Measurements from ENCODE around the gene MAX. TPM values are rescaled to one million over a fixed set of nuclear protein-coding genes. Genes with fewer than 3 reads are reported as not detected.

The MAX gene
- total and polyA plus RNA-seq, 9 of the 15 experiments (the other 6 are each of a cell fraction or from before 2014, with no cell fraction given), result 15.4 to 96.5 (median 51.6) TPM

DNA sequence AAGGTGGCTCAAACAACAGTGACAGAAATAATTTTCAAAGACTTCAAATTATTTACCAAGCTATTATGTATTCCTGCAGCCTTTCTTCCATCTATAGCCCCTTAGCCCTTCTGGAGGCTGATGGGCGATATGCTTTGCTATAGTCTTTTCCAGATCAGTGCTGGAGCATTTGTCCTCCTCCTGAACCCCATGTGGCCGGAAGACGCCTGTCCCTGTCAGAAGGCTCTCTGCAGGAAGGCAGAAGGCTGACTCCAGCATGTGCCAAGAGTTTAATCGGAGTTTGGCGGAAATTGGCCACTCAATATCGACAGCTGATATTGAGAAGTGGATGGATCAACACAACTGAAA, 49.3 kb upstream of the MAX start (continued):
- no peak for TF ChIP-seq HMG20A (CRISPR knock-in tag; conservative IDR thresholded peaks at IDR 0.05)

DNA sequence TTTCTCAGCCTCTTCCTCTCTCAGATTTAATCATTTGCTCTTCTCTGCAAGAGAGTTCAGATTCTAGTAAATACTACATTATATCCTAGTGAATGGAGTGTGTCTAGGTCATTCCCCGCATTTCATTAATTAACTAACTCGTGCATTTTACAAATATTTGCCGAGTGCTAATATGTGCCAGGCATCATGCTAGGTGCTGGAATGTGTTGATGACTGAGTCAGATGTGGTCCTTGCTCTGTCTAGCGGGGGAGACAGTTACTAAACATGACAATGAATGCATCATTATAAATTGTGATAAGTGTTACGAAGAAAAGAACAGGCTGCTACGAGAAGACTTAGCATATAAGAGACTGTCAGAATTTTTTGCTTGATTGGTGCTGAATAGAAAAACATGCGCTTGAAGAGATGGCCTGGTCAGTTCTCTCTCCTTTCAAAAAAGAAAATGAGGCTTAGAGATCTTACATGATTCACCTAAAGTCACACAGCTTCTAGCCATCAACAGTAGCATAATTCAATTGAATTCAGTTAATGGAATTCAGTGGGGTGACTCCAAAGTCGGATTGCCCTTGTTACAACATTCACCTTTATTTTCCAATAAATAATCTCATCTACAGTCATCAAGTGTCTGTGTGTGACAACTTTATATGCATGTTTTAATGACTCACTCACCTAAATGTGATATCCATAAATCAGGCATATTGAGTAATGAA, 48.7 kb upstream of the MAX start:
- in situ Hi-C loops (cut with MboI) (loop anchor here (25.0 kb wide), 2 partner anchors 686 to 911 kb away; no protein-coding TSS in a partner anchor), intact Hi-C loops (cut with micrococcal nuclease) (no loop called here)
- H4K20me1 ChIP-seq (replicated peaks; ENCODE audit: control insufficient read depth, insufficient read depth, low read length), result no peaks in the 10 kb centered on the region
- BruUV-seq (replicated peaks), result no TSS peak
- POLR2A ChIA-PET, result no interaction called here
- H3K4me2 ChIP-seq (ENCODE audit: insufficient read depth, low read length), result no peak overlapping the region
- H3K9ac ChIP-seq (ENCODE audit: insufficient read depth in 1 of 2, low read depth in 2 of 2, low read length in 2 of 2), result no peak overlapping the region
- H3K4me1 ChIP-seq (replicated peaks in 1 of 2; ENCODE audit: control insufficient read depth in 2 of 2, insufficient read depth in 2 of 2, low read length in 2 of 2), result no peaks in the 10 kb centered on the region; a peak in 1 of 5 replicates
- H3K27me3 ChIP-seq (ENCODE audit: control insufficient read depth in 2 of 2, insufficient read depth in 2 of 2, low read length in 2 of 2), result no peaks in the 10 kb centered on the region; a peak in 1 of 5 replicates
- H3K9me3 ChIP-seq (replicated peaks; ENCODE audit: control insufficient read depth, insufficient read depth, low read depth, low read length), result no peaks in the 10 kb centered on the region
- no peaks in the 10 kb centered on the region for H3K36me3 ChIP-seq (ENCODE audit: control insufficient read depth, insufficient read depth, low read length)
- TF ChIP-seq, protein P1, sequence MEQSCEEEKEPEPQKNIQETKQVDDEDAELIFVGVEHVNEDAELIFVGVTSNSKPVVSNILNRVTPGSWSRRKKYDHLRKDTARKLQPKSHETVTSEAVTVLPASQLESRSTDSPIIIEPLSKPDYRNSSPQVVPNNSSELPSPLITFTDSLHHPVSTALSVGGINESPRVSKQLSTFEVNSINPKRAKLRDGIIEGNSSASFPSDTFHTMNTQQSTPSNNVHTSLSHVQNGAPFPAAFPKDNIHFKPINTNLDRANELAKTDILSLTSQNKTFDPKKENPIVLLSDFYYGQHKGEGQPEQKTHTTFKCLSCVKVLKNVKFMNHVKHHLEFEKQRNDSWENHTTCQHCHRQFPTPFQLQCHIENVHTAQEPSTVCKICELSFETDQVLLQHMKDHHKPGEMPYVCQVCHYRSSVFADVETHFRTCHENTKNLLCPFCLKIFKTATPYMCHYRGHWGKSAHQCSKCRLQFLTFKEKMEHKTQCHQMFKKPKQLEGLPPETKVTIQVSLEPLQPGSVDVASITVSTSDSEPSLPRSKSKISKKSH (CRISPR knock-in tag; IDR thresholded peaks at IDR 0.05), result no peak
- TF ChIP-seq POU5F1 (IDR thresholded peaks at IDR 0.05; ENCODE audit: borderline replicate concordance, low read depth, low read length, partially characterized antibody), result no peak
- no peak for TF ChIP-seq NCOA2 (IDR thresholded peaks at IDR 0.05; ENCODE audit: partially characterized antibody in 2 of 2)
- TF ChIP-seq ZNF695 (CRISPR knock-in tag; IDR thresholded peaks at IDR 0.05), result no peak
- no peak for ATAC-seq
- H2AFZ ChIP-seq (ENCODE audit: low read depth, low read length), result no peak overlapping the region
- FAIRE-seq, result no peak
- H3K4me3 ChIP-seq, result no peak overlapping the region
- H3K9me1 ChIP-seq (ENCODE audit: control insufficient read depth, insufficient read depth, low read length), result no peaks in the 10 kb centered on the region
- no peaks in the 10 kb centered on the region for H3K79me2 ChIP-seq (ENCODE audit: control insufficient read depth, insufficient read depth, low read length)
- DNase-seq (ENCODE audit: extremely low read depth in 1 of 4, low spot score in 3 of 4), result no peak
- CTCF ChIA-PET (ENCODE audit: low intra/inter-chr PET ratio), result no interaction called here
- H3K27ac ChIP-seq (ENCODE audit: extremely low read depth, low read depth, low read length), result no peak overlapping the region
- WGBS (ENCODE audit: insufficient coverage, low coverage, missing lambda C conversion rate), result 21% methylated on average over 8 of the region's 8 CpGs

All from K562 (cell line).